Gastroesophageal sphincter (tissue), 3 donors: ENCODE data around the gene PCED1B.

Experiments
- CTCF ChIP-seq, 4 experiments: fragments of 200-600 bp in 2 of 4; fragments of 450-650 bp in 2 of 4; sonication (generic) in 1 of 4; IDR thresholded peaks; one replicate each; pipeline ENCODE4 v1.5.1; 2017 to 2019; ENCODE audit warnings: antibody characterized with exemption in 4 of 4, mild to moderate bottlenecking in 2 of 4, moderate library complexity in 2 of 4
- EP300 ChIP-seq: sonication (generic); formaldehyde crosslinking; IDR thresholded peaks from one replicate; pipeline ENCODE4 v1.6.1; 2017; ENCODE audit warnings: antibody characterized with exemption, mild to moderate bottlenecking
- POLR2A ChIP-seq, 2 donors: fragments of 450-650 bp; IDR thresholded peaks; one replicate each; pipeline ENCODE4 v1.6.1; 2017; ENCODE audit warnings: antibody characterized with exemption in 2 of 2, mild to moderate bottlenecking in 2 of 2, moderate library complexity in 1 of 2
- POLR2AphosphoS5 ChIP-seq: sonication (generic); formaldehyde crosslinking; IDR thresholded peaks from one replicate; pipeline ENCODE4 v1.6.1; 2017; ENCODE audit warnings: antibody characterized with exemption

- TF ChIP-seq CTCF (IDR thresholded peaks at IDR 0.05) (no peak), POLR2AphosphoS5 (no peak), POLR2A (IDR thresholded peaks at IDR 0.05) (no peak), EP300 (no peak)
These were observed 521 bp upstream of the PCED1B start for GRCh38 chr12:47078733-47079467.
